A549 (cell line): ENCODE measurements around the gene TUB. TPM values are rescaled to one million over a fixed set of nuclear protein-coding genes. Genes with fewer than 3 reads are reported as not detected.

Experiments
- ATAC-seq, 2 experiments: fragments of 200-7000 bp in 1 of 2; fragments of >200 bp in 1 of 2; cut with Nextera tagmentation in 1 of 2; cut with Tn5 transposase in 1 of 2; 3 replicates each; pipeline versions ENCODE4 v1.8.0 to v1.9.1; 2018 to 2020; ENCODE audit warnings: mild to moderate bottlenecking in 1 of 2, moderate library complexity in 1 of 2
- CTCF ChIA-PET: fragments of 300-600 bp; sonication (Branson Sonifier 250); formaldehyde crosslinking; extraction: SDS; loops from one replicate; lab custom pipeline; 2021; ENCODE audit warnings: antibody characterized with exemption, inconsistent platforms; lab: Yijun Ruan, JAX
- POLR2A ChIA-PET: fragments of 350-600 bp; formaldehyde crosslinking; extraction: SDS; loops from one replicate; lab custom pipeline; 2021; ENCODE audit warnings: antibody characterized with exemption, inconsistent platforms; lab: Yijun Ruan, JAX
- DNase-seq, 2 experiments: peaks; one replicate each; pipeline versions ENCODE4 v3.0.0 to v3.0.0-alpha.2; 2011 to 2016; ENCODE audit warnings: low read depth in 1 of 2, low spot score in 1 of 2
- FAIRE-seq: peaks from 2 replicates; lab custom pipeline; 2011; peaks lifted over from hg19 to GRCh38; lab: Jason Lieb, UNC
- H3K27ac ChIP-seq, 2 experiments: fragments of >200 bp; sonication (Bioruptor Twin); formaldehyde crosslinking; 3 replicates each; pipeline ENCODE4 v1.5.1; 2016 to 2017
- H3K4me1 ChIP-seq: fragments of >200 bp; sonication (Bioruptor Twin); formaldehyde crosslinking; 3 replicates; pipeline ENCODE4 v1.6.1; 2016
- H3K4me2 ChIP-seq: fragments of >200 bp; sonication (Bioruptor Twin); formaldehyde crosslinking; 3 replicates; pipeline ENCODE4 v1.6.1; 2016
- H3K4me3 ChIP-seq: fragments of >200 bp; sonication (Bioruptor Twin); formaldehyde crosslinking; 3 replicates; pipeline ENCODE4 v1.5.1; 2016
- H3K9me3 ChIP-seq: fragments of >200 bp; sonication (Bioruptor Twin); formaldehyde crosslinking; 3 replicates; pipeline ENCODE4 v1.6.1; 2016
- ATOH8 ChIP-seq: fragments of 250-450 bp; sonication (Bioruptor Pico); IDR thresholded peaks from 2 replicates; pipeline ENCODE4 v1.5.0; 2020; ENCODE audit warnings: low read depth, mild to moderate bottlenecking, moderate library complexity
- BHLHE40 ChIP-seq: IDR thresholded peaks from 2 replicates; pipeline ENCODE4 v1.6.1; 2012; ENCODE audit warnings: low read depth, low read length, inconsistent platforms
- CHD4 ChIP-seq: fragments of 200-600 bp; sonication (generic); IDR thresholded peaks from 2 replicates; pipeline ENCODE4 v1.6.1; 2016; ENCODE audit warnings: antibody characterized with exemption, mild to moderate bottlenecking, borderline replicate concordance
- EHF ChIP-seq: fragments of 250-450 bp; sonication (Bioruptor Pico); IDR thresholded peaks from 2 replicates; pipeline ENCODE4 v1.5.0; 2020; ENCODE audit warnings: mild to moderate bottlenecking
- EHMT2 ChIP-seq: fragments of 200-600 bp; sonication (generic); IDR thresholded peaks from 2 replicates; pipeline ENCODE4 v1.6.1; 2016; ENCODE audit warnings: antibody characterized with exemption, low read depth, mild to moderate bottlenecking, moderate library complexity
- FOSL2 ChIP-seq, 2 experiments: fragments of 450-650 bp in 1 of 2; fragments of >200 bp in 1 of 2; sonication (Bioruptor Twin) in 1 of 2; formaldehyde crosslinking; IDR thresholded peaks; 2 replicates each; pipeline versions ENCODE4 v1.5.0 to v1.6.1; 2016 to 2020; ENCODE audit warnings: mild to moderate bottlenecking in 1 of 2, moderate library complexity in 1 of 2
- FOXS1 ChIP-seq: fragments of 250-450 bp; sonication (Bioruptor Pico); IDR thresholded peaks from 2 replicates; pipeline ENCODE4 v1.5.0; 2020; ENCODE audit warnings: mild to moderate bottlenecking, moderate library complexity
- GATA3 ChIP-seq: IDR thresholded peaks from 2 replicates; pipeline ENCODE4 v1.6.1; 2012; ENCODE audit warnings: borderline replicate concordance
- HEYL ChIP-seq: fragments of 250-450 bp; sonication (Bioruptor Pico); IDR thresholded peaks from 2 replicates; pipeline ENCODE4 v1.8.0; 2021; ENCODE audit warnings: mild to moderate bottlenecking, moderate library complexity
- HOXB5 ChIP-seq: fragments of 250-450 bp; sonication (Bioruptor Pico); IDR thresholded peaks from 2 replicates; pipeline ENCODE4 v1.5.0; 2020; ENCODE audit warnings: mild to moderate bottlenecking, moderate library complexity
- KDM5A ChIP-seq: fragments of 200-600 bp; sonication (generic); IDR thresholded peaks from 2 replicates; pipeline ENCODE4 v1.6.1; 2016; ENCODE audit warnings: antibody characterized with exemption, mild to moderate bottlenecking
- MAFK ChIP-seq: fragments of 450-650 bp; IDR thresholded peaks from 2 replicates; pipeline ENCODE4 v1.6.1; 2014; ENCODE audit not compliant: partially characterized antibody
- MAZ ChIP-seq: fragments of 150-350 bp; IDR thresholded peaks from 2 replicates; pipeline ENCODE4 v1.6.1; 2014; ENCODE audit warnings: antibody characterized with exemption, low read depth, low read length, borderline replicate concordance
- MYC ChIP-seq: IDR thresholded peaks from 2 replicates; pipeline ENCODE4 v1.6.1; 2012; ENCODE audit warnings: mild to moderate bottlenecking, inconsistent platforms, low read length, improper control_type of control experiment, borderline replicate concordance
- NFE2L2 ChIP-seq: fragments of 150-350 bp; conservative IDR thresholded peaks from 2 replicates; pipeline ENCODE4 v1.6.1; 2014; ENCODE audit warnings: low read length
- POLR2A ChIP-seq: IDR thresholded peaks from 2 replicates; pipeline ENCODE4 v1.6.1; 2012; ENCODE audit warnings: mild to moderate bottlenecking, low read length
- POLR2AphosphoS2 ChIP-seq: conservative IDR thresholded peaks from 2 replicates; pipeline ENCODE4 v1.6.1; 2012; ENCODE audit warnings: low read length, improper control_type of control experiment, inconsistent platforms
- RARB ChIP-seq: fragments of 250-450 bp; sonication (Bioruptor Pico); IDR thresholded peaks from 2 replicates; pipeline ENCODE4 v1.8.0; 2021; ENCODE audit warnings: mild to moderate bottlenecking, moderate library complexity
- RNF2 ChIP-seq: fragments of 200-600 bp; sonication (generic); IDR thresholded peaks from 2 replicates; pipeline ENCODE4 v1.6.1; 2016; ENCODE audit warnings: low read depth, mild to moderate bottlenecking, antibody characterized with exemption, moderate library complexity, borderline replicate concordance
- SREBF2 ChIP-seq: fragments of 450-650 bp; IDR thresholded peaks from 2 replicates; pipeline ENCODE4 v1.6.1; 2014; ENCODE audit warnings: mild to moderate bottlenecking, moderate library complexity
- TFCP2L1 ChIP-seq: fragments of 250-450 bp; sonication (Bioruptor Pico); IDR thresholded peaks from 2 replicates; pipeline ENCODE4 v1.5.0; 2021; ENCODE audit warnings: mild to moderate bottlenecking
- USF2 ChIP-seq: fragments of 450-650 bp; IDR thresholded peaks from 2 replicates; pipeline ENCODE4 v1.6.1; 2014; ENCODE audit warnings: antibody characterized with exemption
- ZFP36 ChIP-seq: fragments of 450-650 bp; IDR thresholded peaks from 2 replicates; pipeline ENCODE4 v1.6.1; 2014; ENCODE audit warnings: borderline replicate concordance; ENCODE audit not compliant: partially characterized antibody
- ZSCAN20 ChIP-seq: fragments of 250-450 bp; sonication (Bioruptor Pico); IDR thresholded peaks from 2 replicates; pipeline ENCODE4 v1.8.0; 2022; ENCODE audit warnings: mild to moderate bottlenecking, moderate library complexity
- WGBS: methylation state at CpG from one replicate; pipeline ENCODE4 v1.1.6; 2017; ENCODE audit errors: missing lambda C conversion rate; 5-methylcytosine and 5-hydroxymethylcytosine counted together
- polyA plus RNA-seq, 4 experiments: library from polyadenylated mRNA; depleted of rRNA in 3 of 4; stranded (reverse); fragments of >200 nt; fragmentation: RNase III in 1 of 4; extraction: RNeasy Plus Mini Kit Qiagen cat#74134 plus additional on column Dnase treatment in 1 of 4; gene quantifications; 2 replicates in 3 of 4; 3 replicates in 1 of 4; pipeline ENCODE4 v1.2.3, GENCODE V29; 2011 to 2017
- TF ChIP-seq, protein P1 (sequence below): IDR thresholded peaks from 2 replicates; pipeline ENCODE4 v1.6.1; 2012
- TF ChIP-seq, protein P2 (sequence below): fragments of 150-350 bp; IDR thresholded peaks from 2 replicates; pipeline ENCODE4 v1.6.1; 2014; ENCODE audit warnings: low read depth, mild to moderate bottlenecking, low read length

TUB gene
- polyA plus RNA-seq, 2 of the 4 experiments (the other 2 are of a cell fraction) = 11.3 to 13.2 TPM

DNA sequence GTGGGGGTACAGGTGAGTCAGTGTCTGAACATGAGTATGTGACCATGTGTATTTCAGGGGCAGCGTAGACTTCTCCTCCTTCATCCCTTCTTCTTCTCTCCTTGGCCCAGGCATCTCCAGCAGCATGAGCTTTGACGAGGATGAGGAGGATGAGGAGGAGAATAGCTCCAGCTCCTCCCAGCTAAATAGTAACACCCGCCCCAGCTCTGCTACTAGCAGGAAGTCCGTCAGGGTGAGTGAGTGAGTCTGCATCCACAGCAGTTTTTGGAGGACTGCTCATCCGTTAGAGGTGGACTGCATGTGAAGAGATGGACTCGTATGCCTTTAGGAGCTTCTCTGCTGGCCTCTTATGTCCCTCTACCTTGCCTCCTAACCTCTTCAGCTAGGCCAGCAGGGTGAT lies 15.6 kb downstream of the TUB start:
- no peak for ATAC-seq
- TF ChIP-seq, protein P1, sequence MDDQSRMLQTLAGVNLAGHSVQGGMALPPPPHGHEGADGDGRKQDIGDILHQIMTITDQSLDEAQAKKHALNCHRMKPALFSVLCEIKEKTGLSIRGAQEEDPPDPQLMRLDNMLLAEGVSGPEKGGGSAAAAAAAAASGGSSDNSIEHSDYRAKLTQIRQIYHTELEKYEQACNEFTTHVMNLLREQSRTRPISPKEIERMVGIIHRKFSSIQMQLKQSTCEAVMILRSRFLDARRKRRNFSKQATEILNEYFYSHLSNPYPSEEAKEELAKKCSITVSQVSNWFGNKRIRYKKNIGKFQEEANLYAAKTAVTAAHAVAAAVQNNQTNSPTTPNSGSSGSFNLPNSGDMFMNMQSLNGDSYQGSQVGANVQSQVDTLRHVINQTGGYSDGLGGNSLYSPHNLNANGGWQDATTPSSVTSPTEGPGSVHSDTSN = no peak
- TF ChIP-seq TFCP2L1 (CRISPR knock-in tag) (no peak), MYC (no peak), USF2 (no peak), ZSCAN20 (CRISPR knock-in tag) (no peak), EHMT2 (no peak)
- no peaks in the 10 kb centered on the region for H3K4me1 ChIP-seq
- ChIA-PET CTCF (interaction anchor here (0.7 to 30.1 kb wide), 10 partner anchors 8 to 1000 kb away, joined by 3 to 644 read pairs (median 5); partner anchors contain the start of genes EIF3F and TUB), POLR2A (no interaction called here)
- no peak for FAIRE-seq
- DNase-seq = no peak
- H3K4me2 ChIP-seq = no peak overlapping the region
- no peak overlapping the region for H3K4me3 ChIP-seq
- no peak overlapping the region for H3K27ac ChIP-seq
- WGBS = 66% methylated on average over 6 of the region's 6 CpGs
- H3K9me3 ChIP-seq = no peaks in the 10 kb centered on the region

DNA sequence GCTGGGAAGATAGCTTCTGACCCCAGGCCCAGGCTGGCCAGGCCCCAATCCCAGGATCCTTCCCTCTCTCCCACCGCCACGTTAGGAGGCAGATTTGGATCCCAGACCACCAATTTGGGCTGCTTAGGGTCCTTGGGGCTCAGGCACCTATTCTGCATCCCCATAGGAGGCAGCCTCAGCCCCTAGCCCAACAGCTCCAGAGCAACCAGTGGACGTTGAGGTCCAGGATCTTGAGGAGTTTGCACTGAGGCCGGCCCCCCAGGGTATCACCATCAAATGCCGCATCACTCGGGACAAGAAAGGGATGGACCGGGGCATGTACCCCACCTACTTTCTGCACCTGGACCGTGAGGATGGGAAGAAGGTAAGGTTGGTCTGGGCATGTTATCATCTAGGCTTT lies 16.1 kb downstream of the TUB start:
- TF ChIP-seq MAFK (no peak), FOSL2 (IDR thresholded peaks at IDR 0.05) (no peak), FOSL2 (CRISPR knock-in tag; IDR thresholded peaks at IDR 0.05) (no peak), FOXS1 (no peak), KDM5A (no peak)
- ChIA-PET POLR2A (no interaction called here), CTCF (interaction anchor here (0.7 to 30.1 kb wide), 11 partner anchors 9 to 1001 kb away, joined by 3 to 644 read pairs (median 17); partner anchors contain the start of genes EIF3F and TUB)
- WGBS = 97% methylated on average over 3 of the region's 8 CpGs
- Histone ChIP-seq H3K27ac (no peak overlapping the region), H3K4me1 (no peaks in the 10 kb centered on the region), H3K4me3 (no peak overlapping the region), H3K9me3 (no peaks in the 10 kb centered on the region), H3K4me2 (no peak overlapping the region)
- ATAC-seq (no peak), FAIRE-seq (no peak), DNase-seq (no peak)

- no peak for FAIRE-seq
- CTCF ChIA-PET = interaction anchor here (0.7 to 30.1 kb wide), 8 partner anchors 9 to 110 kb away, joined by 3 to 644 read pairs (median 55); partner anchors contain the start of genes EIF3F and TUB
Observed at GRCh38 chr11:8097468-8097867, 16.5 kb downstream of the TUB start.

DNA sequence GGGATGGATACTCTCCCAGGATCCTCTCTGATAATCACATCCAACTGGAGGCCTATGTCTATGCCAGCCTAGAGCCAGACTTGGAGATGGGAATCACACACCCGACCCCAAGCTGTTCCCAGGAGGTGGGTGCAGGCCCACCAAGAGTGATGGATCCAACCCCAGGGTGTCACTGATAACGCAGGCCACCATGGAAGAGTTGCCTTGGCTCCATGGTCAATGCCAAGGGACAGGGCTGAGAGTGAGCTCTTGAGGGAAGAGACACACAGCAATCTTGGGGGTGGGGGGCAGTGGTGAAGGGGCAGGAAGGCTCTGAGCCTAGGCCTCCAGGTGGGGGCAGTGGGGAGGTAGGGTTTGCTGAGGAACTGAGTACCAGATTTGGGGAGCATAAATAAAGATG lies 16.9 kb downstream of the TUB start:
- DNase-seq = no peak
- FAIRE-seq = no peak
- no peak overlapping the region for H3K4me3 ChIP-seq
- H3K4me1 ChIP-seq = no peaks in the 10 kb centered on the region
- no peak for TF ChIP-seq RNF2
- TF ChIP-seq HOXB5 = no peak
- TF ChIP-seq NFE2L2 = no peak
- no peak for TF ChIP-seq GATA3
- no peak for TF ChIP-seq MAFK
- no peak for TF ChIP-seq CHD4
- no peak for TF ChIP-seq RARB (CRISPR knock-in tag)
- no peak for TF ChIP-seq ATOH8 (CRISPR knock-in tag)
- TF ChIP-seq USF2 = no peak
- TF ChIP-seq MAZ = no peak
- TF ChIP-seq POLR2A = no peak
- no peak for TF ChIP-seq FOXS1
- no peak for TF ChIP-seq EHF
- TF ChIP-seq POLR2AphosphoS2 = no peak
- TF ChIP-seq HEYL = no peak
- TF ChIP-seq ZFP36 = no peak
- TF ChIP-seq BHLHE40 = no peak
- TF ChIP-seq SREBF2 = no peak
- no CpG with 5 or more reads among the region's 2 CpGs for WGBS
- ChIA-PET CTCF (interaction anchor here (1.4 to 30.1 kb wide), 13 partner anchors 9 to 205 kb away, joined by 5 to 644 read pairs (median 17); partner anchors contain the start of gene TUB), POLR2A (interaction anchor here (1.0 kb wide), 1 partner anchor 65 kb away, joined by 4 read pairs; no protein-coding TSS in a partner anchor)
- no peaks in the 10 kb centered on the region for H3K9me3 ChIP-seq
- no peak for ATAC-seq
- no peak overlapping the region for H3K4me2 ChIP-seq
- no peak overlapping the region for H3K27ac ChIP-seq

More at GRCh38 chr11:8097468-8097867, 16.5 kb downstream of the TUB start:
- no peak overlapping the region for H3K27ac ChIP-seq
- ATAC-seq = no peak
- H3K4me1 ChIP-seq = no peaks in the 10 kb centered on the region
- POLR2A ChIA-PET = interaction anchor here (1.0 kb wide), 1 partner anchor 65 kb away, joined by 4 read pairs; no protein-coding TSS in a partner anchor
- TF ChIP-seq, protein P2, sequence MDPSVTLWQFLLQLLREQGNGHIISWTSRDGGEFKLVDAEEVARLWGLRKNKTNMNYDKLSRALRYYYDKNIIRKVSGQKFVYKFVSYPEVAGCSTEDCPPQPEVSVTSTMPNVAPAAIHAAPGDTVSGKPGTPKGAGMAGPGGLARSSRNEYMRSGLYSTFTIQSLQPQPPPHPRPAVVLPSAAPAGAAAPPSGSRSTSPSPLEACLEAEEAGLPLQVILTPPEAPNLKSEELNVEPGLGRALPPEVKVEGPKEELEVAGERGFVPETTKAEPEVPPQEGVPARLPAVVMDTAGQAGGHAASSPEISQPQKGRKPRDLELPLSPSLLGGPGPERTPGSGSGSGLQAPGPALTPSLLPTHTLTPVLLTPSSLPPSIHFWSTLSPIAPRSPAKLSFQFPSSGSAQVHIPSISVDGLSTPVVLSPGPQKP = no peak
- TF ChIP-seq, all 56 proteins: peak for 0
- WGBS = 92% methylated on average over 9 of the region's 9 CpGs
- Histone ChIP-seq H3K9me3 (no peaks in the 10 kb centered on the region), H3K4me3 (no peak overlapping the region), H3K4me2 (no peak overlapping the region)
- DNase-seq = no peak
